Endometrial microvascular endothelial cells (primary cell): ENCODE results near the gene SORD. TPM values are rescaled to one million over a fixed set of nuclear protein-coding genes. Genes with fewer than 3 reads are reported as not detected.
"Not testable (repeated sequence)": the region's sequence is repeated elsewhere in the genome, so short reads cannot be mapped to it uniquely, and the experiment has no call there.

Experiments
- in situ Hi-C: cut with HindIII; loops from 2 replicates; pipeline ENCODE4 v1.10.0; 2017; ENCODE audit warnings: low sequenced_read_pairs, low pct_unique_long_range_greater_than_20kb; ENCODE audit errors: inconsistent ontology term
- total RNA-seq: library from RNA; depleted of rRNA; stranded (reverse); fragments of >200 nt; gene quantifications from one replicate; pipeline ENCODE4 v1.2.3, GENCODE V29; 2015; ENCODE audit errors: inconsistent ontology term

The SORD gene
- total RNA-seq, 1 donor from 2014 or later: 21.6 TPM

DNA sequence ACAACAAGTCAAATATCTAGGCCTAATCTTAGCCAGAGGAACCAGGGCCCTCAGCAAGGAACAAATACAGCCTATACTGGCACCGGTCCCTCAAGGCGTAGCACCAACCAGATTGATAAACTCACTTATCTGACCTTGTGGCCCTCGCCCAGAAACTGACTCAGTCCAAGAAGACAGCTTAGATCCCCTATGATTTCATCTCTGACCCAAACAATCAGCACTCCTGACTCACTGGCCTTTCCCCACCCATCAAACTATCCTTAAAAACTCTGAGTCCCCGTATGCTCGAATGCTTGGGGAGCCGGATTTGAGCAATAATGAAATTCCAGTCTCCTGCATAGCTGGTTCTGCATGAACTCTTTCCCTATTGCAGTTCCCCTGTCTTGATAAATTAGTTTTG, 1.6 kb upstream of the SORD start:
- in situ Hi-C loops: no loop called here

DNA sequence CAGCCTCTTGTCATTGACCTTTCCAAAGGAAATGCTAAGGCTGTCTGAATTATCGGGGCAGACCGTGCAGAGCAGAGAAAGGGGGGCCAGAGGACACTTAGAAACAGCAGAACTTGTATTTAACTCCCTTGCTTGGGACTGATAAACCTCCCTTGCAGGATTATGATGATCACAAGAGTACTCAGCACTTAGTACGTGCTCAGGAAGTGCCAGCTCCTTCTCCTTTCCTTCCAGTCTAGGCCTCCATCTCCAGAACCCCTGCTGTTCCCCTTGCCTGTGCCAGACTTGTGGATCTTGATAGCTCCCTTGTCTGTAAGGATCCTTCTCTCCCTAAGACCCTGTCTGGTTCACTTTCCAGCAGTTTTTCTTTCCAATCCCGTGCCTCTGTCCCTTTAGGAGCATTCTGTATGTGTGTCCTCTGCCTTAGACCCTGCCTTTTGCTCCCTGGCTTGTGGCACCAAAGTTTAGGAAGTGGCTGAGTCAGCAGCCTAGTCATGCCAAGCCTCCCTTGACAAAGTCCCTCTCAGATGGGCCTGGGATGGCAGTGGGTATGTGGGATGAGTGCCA, 747 bp downstream of the SORD start:
- in situ Hi-C loops: no loop called here

DNA sequence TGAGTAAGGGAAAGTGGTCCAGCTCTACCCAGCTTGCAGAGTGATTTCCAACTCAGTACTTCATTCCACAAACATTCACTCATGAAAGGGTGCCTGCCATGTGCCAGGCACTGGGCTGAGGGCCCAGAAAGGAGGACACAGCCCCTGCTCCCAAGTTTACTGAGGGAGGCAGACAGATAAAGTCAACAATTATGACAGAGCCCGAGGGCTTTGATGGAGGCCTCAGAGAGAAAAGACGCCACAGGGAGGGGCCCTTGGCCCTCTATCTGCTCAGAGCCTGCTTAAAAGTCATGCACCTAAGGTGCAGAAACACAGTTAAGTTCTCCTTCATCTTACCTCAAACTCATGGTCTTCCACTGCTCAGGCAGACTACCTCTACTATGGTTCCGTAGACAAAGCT, 1.7 kb downstream of the SORD start:
- in situ Hi-C loops: not testable (repeated sequence)

DNA sequence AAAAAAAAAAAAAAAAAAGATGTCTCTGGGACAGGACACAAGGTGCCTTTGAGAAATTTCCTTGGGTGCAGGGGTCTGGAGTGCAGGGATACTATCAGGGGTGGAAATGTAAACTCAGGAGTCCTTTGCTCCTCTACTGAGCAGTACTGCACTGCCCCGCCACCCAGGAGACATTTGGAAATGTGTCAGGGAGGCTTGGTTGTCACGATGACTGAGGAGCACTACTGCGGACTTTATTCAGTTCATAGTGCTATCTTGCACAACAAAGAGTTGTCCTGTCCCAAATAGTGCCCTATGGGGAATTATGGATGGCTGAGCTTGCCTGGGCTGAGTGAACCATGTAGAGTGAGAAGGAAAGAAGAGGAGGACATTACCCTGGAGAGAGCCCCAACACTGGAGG, 2.6 kb downstream of the SORD start:
- in situ Hi-C loops: not testable (repeated sequence)

DNA sequence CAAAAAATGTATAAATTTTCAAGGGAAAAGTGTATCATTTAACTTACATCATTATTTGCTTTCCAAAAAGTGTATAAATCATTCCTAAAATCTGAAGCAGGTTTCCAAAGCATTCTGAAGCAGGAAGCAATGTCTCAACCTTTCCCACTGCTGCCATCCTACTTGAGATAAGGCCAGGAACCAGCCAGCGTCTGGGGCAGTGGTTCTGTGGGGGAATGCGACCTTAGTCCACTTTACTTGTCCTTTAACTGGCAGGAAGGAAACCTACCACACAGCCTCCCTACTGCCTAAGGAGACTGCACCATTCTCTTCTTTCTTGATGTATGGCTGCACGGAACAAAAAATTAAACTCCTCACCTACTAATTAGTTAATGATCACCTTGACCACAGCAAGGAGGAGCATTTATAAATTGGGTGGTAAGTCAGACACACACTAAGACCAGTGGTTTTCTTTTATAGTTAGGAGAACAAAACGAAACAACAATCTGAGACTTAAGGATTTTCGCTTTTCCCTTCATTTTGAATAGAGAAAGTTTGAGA, 3.7 kb downstream of the SORD start:
- in situ Hi-C loops: no loop called here

DNA sequence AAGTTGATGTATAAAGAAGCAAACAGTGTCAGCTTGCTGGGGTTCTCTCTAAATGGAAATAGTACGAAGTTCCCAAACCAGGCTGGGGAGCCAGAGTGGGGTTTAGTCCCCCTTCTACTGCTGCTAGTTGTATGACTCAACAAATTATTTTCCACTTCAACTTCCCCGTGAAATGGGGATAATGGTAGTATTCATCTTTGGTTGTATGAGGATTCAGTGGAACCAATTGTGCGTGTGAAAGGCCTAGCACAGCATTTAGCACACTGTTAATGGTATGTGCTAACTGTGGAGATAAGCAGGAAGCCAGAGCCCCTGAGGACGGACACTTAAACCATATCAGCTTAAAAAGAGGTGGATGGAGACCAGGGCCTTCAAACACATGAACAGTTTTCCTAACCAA, 4.2 kb downstream of the SORD start:
- in situ Hi-C loops: no loop called here

DNA sequence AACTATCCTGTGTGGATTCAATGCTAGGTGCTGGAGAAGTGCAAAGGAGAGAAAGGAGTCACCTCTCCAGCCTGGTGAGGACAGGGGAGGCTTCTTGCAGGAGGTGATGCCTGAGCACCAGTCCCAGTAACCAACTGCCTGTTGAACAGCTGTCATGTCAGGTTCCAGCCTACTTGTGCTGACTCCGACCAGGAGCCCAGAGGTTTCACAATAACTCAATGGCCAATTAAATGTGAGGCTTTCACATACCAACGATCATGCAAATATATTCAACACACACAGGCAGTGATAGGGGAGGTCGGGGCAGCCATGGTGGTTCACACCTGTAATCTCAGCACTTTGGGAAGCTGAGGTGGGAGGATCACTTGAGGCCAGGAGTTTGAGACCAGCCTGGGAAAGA, 7.7 kb downstream of the SORD start:
- in situ Hi-C loops: no loop called here

DNA sequence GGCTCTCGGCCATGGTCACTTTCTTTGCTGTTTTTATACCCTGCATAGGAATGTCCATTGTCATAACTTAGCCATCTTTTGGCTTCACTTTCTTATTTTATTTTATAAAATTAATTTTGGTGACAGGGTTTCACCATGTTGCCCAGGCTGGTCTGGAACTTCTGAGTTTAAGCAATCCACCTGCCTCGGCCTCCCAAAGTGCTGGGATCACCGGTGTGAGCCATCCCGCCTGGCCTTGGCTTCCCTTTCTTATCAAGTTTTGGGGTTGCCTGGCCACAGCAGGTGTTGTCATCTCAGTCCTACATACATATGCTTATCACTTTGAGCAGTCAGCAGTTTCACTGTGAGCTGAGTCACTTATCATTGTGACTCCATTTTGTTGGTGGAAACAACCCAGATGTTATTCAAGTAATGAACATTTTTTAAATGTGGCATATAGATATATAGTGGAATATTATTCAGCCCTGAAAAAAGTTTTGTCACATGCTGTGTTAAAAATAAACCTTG, 8.6 kb downstream of the SORD start:
- in situ Hi-C loops: not testable (repeated sequence)

DNA sequence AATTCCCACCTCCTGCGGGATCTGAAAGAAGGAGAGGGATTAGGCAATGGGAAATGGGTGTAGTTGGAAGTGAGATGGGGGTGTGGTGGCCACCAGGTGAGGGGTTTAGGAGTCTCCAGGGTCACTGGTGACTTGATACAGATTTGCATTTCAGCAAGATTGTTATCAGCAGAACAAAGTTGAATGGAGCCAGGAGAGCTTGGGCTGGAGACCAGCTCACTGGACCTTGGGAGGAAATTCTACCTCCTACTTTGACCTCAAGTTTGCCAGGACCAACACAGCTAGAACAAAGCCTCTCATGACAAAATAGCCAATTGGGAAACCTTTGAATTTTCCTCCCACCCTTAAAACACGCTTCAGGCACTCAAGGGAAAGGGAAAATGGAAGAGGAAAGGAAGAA, 9.5 kb downstream of the SORD start:
- in situ Hi-C loops: not testable (repeated sequence)

DNA sequence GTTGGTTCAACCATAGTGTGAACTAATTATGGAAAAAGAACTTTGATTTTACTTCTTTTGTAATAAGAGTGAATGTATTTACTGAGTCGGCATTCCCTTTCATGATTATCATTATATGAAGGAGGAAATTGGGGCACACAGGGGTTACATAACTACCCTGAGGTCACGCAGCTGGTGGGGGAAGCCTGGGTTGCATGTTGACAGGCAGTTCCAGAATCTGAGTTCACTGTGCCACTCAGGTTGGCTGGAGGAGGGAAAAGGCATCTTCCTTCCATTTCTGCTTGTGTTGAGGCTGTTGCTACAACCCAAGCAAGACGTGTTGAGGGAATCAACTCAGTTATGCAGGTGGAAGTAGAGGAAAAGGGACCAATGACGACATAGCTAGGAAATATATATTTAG, 11.1 kb downstream of the SORD start:
- in situ Hi-C loops: not testable (repeated sequence)

DNA sequence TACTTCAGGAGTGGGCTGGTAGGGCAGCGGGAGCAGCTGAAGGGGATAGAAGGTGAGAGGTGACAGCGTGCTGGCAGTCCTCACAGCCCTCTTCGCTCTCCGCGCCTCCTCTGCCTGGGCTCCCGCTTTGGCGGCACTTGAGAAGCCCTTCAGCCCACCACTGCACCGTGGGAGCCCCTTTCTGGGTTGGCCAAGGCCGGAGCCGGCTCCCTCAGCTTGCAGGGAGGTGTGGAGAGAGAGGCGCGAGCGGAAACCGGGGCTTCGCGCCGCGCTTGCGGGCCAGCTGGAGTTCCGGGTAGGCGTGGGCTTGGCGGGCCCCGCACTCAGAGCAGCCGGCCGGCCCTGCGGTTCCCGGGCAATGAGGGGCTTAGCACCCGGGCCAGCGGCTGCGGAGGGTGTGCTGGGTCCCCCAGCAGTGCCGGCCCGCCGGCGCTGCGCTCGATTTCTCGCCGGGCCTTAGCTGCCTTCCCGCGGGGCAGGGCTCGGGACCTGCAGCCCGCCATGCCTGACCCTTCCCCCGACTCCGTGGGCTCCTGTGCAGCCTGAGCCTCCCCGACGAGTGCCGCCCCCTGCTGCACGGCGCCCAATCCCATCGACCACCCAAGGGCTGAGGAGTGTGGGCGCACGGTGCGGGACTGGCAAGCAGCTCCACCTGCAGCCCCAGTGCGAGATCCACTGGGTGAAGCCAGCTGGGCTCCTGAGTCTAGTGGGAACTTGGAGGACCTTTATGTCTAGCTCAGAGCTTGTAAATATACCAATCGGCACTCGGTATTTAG, 11.8 kb downstream of the SORD start:
- in situ Hi-C loops: not testable (repeated sequence)

DNA sequence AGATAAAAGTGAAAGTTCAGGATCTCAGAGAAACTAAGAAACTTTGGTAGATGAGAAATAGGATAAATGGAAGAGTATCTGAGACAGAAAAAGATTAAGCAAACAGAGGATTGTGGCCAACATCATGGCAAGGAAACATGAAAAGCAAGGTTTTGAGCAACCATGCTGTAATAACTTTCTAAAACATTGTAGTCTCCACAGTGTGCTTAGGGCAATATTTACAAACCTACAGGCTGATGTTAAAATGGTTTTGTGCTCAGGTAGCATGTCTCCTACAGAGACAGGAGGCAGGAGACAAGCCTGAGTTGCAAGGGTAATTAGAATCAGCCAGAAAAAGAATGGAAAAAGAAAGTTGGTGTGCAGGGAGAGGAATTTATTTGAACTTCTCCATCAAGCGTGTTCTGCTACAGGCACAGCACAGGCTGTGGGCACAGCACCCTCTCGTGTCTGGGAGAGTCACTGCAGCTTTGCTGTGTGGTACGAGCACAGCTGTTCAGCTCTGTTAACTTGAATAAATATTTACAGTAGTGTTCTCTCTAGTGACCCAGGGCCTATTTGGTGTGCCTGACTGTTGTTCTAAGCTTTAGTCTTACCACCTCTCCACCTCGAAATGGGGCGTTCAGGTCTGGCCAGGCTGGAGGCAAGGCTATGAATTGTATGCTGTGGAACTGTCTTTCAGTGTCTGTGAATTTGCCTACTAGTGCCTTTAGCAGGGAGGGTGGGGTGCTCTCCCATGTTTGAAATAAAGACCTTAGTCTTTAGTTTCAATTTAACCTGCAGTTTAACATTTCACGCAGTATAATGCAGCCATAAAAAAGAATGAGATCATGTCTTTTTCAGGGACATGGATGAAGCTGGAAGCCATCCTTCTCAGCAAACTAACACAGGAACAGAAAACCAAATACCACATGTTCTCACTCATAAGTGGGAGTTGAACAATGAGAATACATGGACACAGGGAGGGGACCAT, 14.1 kb downstream of the SORD start:
- in situ Hi-C loops: not testable (repeated sequence)

DNA sequence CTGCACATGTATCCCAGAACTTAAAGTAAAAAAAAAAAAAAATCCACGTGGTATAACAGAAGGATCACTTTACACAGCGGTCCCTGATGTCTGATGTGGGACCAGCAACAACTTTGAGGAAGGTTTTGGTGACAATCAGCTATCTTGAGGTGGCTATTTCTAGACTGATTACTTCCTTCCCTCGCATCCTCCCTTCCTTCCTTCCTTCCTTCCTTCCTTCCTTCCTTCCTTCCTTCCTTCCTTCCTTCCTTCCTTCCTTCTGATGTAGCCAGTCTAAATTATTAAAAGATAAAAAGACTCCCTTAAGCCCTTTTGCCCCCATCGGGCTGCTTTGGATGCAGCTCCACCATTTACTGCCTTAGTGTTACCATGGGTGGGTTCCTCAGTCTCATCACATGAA, 14.9 kb downstream of the SORD start:
- in situ Hi-C loops: no loop called here

DNA sequence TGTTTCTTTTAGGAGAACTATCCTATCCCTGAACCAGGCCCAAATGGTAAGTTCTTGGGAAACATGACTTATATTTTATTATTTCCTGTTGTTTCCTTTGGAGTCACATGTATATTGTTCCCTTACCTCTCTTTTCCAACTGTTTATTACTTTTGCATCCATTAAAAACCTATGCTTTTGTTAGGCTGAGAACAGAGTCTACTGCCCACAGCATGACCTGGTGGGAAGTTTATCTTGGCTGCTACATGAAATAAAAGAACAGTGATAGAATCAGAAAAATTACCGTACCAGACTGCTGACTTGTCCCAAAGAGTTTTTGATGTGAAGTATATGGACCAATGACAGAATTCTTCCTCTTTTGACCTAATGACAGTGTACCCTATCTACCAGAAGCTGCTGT, 17.4 kb downstream of the SORD start:
- in situ Hi-C loops: not testable (repeated sequence)

DNA sequence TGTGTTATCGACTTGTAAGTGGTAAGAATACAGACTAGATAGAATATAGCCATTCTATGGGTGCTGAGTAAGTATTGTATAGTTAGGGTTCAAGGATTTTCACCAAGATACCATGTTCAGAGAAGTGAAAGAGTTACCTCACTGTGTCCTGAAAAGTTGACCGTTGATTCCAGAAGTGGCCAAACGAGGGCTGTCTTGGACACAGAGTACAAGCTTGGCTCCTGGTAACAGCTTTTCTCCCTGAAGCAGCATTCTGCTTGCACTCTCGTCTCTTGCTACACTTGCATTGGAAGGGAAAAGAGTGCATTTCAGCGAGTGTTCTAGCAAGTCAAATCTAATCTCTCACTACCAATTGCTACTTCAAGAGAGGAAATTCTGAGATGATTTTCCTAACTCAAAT, 18.5 kb downstream of the SORD start:
- in situ Hi-C loops: not testable (repeated sequence)

DNA sequence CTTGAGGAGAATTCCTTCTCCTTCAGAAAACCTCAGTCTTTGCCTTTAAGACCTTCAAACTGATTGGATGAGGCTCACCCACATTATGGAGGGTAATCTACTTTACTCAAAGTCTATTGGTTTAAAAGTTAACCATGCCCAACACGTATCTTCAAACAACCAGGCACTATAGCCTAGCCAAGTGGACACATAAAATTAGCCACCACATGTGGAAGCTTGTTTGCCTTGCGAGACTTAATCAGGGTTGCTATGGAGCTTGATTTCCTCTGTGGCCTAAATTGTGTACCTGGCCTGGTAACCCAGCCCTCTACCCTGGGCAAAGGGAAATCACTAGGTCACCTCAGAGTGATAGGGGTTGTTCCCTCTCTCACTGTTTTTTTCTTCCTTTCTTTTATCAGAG, 19.9 kb downstream of the SORD start:
- in situ Hi-C loops: not testable (repeated sequence)

DNA sequence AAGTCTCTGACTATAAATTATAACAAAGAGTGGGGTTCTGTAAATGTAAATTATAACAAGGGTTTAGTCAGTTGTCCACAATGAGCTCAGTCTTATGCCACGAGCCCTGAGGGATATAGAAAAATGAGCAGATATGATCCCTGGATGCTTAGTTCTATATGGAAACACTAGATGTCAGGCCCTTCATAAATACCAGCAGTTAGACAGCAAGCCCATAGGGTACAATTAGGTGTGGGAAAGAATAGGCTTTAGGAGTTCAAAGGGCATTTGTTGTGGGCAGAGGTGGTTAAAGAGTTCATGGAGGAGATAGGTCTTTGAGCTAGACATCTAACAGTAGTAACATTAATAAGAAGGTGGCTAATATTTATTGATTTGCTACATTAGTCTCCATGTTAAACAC, 21.3 kb downstream of the SORD start:
- in situ Hi-C loops: not testable (repeated sequence)

DNA sequence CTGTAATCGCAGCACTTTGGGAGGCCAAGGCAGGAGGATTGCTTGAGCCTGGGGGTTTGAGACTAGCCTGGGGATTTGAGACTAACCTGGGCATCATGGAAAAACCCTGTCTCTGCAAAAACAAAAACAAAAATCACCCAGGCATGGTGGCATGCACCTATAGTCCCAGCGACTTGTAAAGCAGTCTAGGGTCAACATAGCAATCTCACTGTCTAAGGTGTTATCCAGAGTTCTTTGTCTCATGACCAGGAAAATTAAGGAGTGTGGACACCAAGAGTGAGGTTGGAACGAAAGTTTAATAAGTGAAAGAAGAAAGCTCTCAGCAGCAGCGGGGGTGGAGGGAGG, 25.4 kb downstream of the SORD start:
- in situ Hi-C loops: not testable (repeated sequence)
